B cell (primary cell): Measurements from ENCODE around the gene ELMO1.

Source experiments
- EZH2 ChIP-seq: IDR thresholded peaks from 2 replicates; pipeline ENCODE4 v1.6.1; 2012; ENCODE audit warnings: borderline replicate concordance, low read depth, mild to moderate bottlenecking, moderate library complexity, low read length; ENCODE audit not compliant: insufficient read depth, poor library complexity, severe bottlenecking
- TF ChIP-seq, protein P1 (sequence below): fragments of 200-600 bp; IDR thresholded peaks from one replicate; pipeline ENCODE4 v1.8.0; 2022; ENCODE audit warnings: antibody characterized with exemption, mild to moderate bottlenecking

DNA sequence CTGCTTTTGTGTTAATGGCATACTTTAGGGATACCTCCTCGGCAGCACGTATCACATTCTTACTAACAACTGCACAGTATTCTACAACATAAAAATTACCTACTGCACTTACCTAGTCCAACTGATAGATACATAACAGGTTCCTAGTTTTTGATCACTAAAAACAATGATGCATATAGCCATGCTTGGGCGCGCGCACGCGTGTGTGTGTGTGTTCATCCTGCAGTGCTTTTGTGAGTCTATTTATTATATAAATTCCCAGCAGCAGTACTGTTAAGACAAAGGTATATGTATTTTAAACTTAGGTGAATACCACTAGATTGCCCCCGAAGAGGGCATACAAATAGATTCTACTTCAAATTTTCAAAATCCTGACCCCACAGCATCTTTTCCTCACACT, 181.4 kb downstream of the ELMO1 start:
- TF ChIP-seq, protein P1, sequence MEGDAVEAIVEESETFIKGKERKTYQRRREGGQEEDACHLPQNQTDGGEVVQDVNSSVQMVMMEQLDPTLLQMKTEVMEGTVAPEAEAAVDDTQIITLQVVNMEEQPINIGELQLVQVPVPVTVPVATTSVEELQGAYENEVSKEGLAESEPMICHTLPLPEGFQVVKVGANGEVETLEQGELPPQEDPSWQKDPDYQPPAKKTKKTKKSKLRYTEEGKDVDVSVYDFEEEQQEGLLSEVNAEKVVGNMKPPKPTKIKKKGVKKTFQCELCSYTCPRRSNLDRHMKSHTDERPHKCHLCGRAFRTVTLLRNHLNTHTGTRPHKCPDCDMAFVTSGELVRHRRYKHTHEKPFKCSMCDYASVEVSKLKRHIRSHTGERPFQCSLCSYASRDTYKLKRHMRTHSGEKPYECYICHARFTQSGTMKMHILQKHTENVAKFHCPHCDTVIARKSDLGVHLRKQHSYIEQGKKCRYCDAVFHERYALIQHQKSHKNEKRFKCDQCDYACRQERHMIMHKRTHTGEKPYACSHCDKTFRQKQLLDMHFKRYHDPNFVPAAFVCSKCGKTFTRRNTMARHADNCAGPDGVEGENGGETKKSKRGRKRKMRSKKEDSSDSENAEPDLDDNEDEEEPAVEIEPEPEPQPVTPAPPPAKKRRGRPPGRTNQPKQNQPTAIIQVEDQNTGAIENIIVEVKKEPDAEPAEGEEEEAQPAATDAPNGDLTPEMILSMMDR, result no peak
- TF ChIP-seq EZH2, result no peak
